K562 (cell line): Measurements from ENCODE around the gene CAST. TPM values are rescaled to one million over a fixed set of nuclear protein-coding genes. Genes with fewer than 3 reads are reported as not detected.
A peak's percentile ranks its signal among the peaks of the same experiment; 100 is the strongest.

Experiments
- BRD9 ChIP-seq: fragments of 450-650 bp; IDR thresholded peaks from 2 replicates; pipeline ENCODE4 v1.6.1; 2018; ENCODE audit warnings: low read depth; ENCODE audit not compliant: partially characterized antibody
- CAMTA2 ChIP-seq: fragments of 250-450 bp; sonication (Bioruptor Pico); conservative IDR thresholded peaks from 2 replicates; pipeline ENCODE4 v1.5.1; 2022
- CBX8 ChIP-seq: fragments of 200-600 bp; sonication (generic); IDR thresholded peaks from 2 replicates; pipeline ENCODE4 v1.6.1; 2012; ENCODE audit warnings: borderline replicate concordance, mixed run types, low read depth, mild to moderate bottlenecking, moderate library complexity, mixed read lengths, low read length, control low read depth, inconsistent platforms; ENCODE audit not compliant: poor library complexity, severe bottlenecking; ENCODE audit errors: extremely low read depth
- HMGN3 ChIP-seq: IDR thresholded peaks from 2 replicates; pipeline ENCODE4 v1.6.1; 2011; ENCODE audit warnings: borderline replicate concordance, low read depth, mild to moderate bottlenecking, mixed read lengths, low read length; ENCODE audit not compliant: insufficient read length; ENCODE audit errors: extremely low read depth
- HNRNPUL1 ChIP-seq: fragments of 200-400 bp; formaldehyde crosslinking; IDR thresholded peaks from 2 replicates; pipeline ENCODE4 v1.6.1; 2017; ENCODE audit warnings: low read length
- KLF10 ChIP-seq: fragments of 250-450 bp; sonication (Bioruptor Pico); IDR thresholded peaks from 2 replicates; pipeline ENCODE4 v1.6.1; 2021; ENCODE audit warnings: matching md5 sums
- NFIC ChIP-seq: fragments of 450-650 bp; IDR thresholded peaks from 2 replicates; pipeline ENCODE4 v1.6.1; 2017; ENCODE audit warnings: mild to moderate bottlenecking, inconsistent platforms
- NONO ChIP-seq, 2 experiments: fragments of 200-400 bp in 1 of 2; fragments of 450-650 bp in 1 of 2; formaldehyde crosslinking in 1 of 2; IDR thresholded peaks; 2 replicates each; pipeline ENCODE4 v1.6.1; 2017; ENCODE audit warnings: low read depth in 2 of 2, mild to moderate bottlenecking in 2 of 2, moderate library complexity in 2 of 2, low read length in 1 of 2
- POLR2AphosphoS5 ChIP-seq: IDR thresholded peaks from 2 replicates; pipeline ENCODE4 v1.6.1; 2011; ENCODE audit warnings: mild to moderate bottlenecking, low read depth, low read length, moderate library complexity; ENCODE audit not compliant: control insufficient read depth, insufficient read depth
- RAD21 ChIP-seq, 2 experiments: fragments of 250-450 bp in 1 of 2; fragments of 450-650 bp in 1 of 2; sonication (Bioruptor Pico) in 1 of 2; formaldehyde crosslinking in 1 of 2; IDR thresholded peaks in 1 of 2; conservative IDR thresholded peaks in 1 of 2; 2 replicates each; pipeline versions ENCODE4 v1.4.0 to v1.8.0; 2020 to 2022; ENCODE audit warnings: mild to moderate bottlenecking in 2 of 2, moderate library complexity in 1 of 2
- RB1 ChIP-seq: fragments of 450-650 bp; IDR thresholded peaks from 2 replicates; pipeline ENCODE4 v1.6.1; 2017; ENCODE audit warnings: low read depth, mild to moderate bottlenecking
- SAFB ChIP-seq: fragments of 200-400 bp; formaldehyde crosslinking; IDR thresholded peaks from 2 replicates; pipeline ENCODE4 v1.6.1; 2017; ENCODE audit warnings: low read depth, low read length, borderline replicate concordance
- SMAD2 ChIP-seq: fragments of 150-350 bp; IDR thresholded peaks from 2 replicates; pipeline ENCODE4 v1.6.1; 2014; ENCODE audit warnings: low read depth, mild to moderate bottlenecking, low read length
- SMARCE1 ChIP-seq: fragments of 450-650 bp; IDR thresholded peaks from 2 replicates; pipeline ENCODE4 v1.7.1; 2016; ENCODE audit warnings: mild to moderate bottlenecking
- TARDBP ChIP-seq: fragments of 450-650 bp; IDR thresholded peaks from 2 replicates; pipeline ENCODE4 v1.6.1; 2016
- ZBTB1 ChIP-seq: sonication (generic); formaldehyde crosslinking; IDR thresholded peaks from 2 replicates; pipeline ENCODE4 v1.8.1; 2023; ENCODE audit warnings: missing genetic modification reagents, low read depth, mild to moderate bottlenecking, borderline replicate concordance
- ZNF140 ChIP-seq: fragments of 250-450 bp; sonication (Bioruptor Pico); IDR thresholded peaks from 2 replicates; pipeline ENCODE4 v1.8.0; 2021; ENCODE audit warnings: moderate library complexity, mild to moderate bottlenecking, inconsistent platforms
- ZNF274 ChIP-seq: IDR thresholded peaks from 2 replicates; pipeline ENCODE4 v1.6.1; 2011; ENCODE audit warnings: low read depth, mild to moderate bottlenecking, low read length, moderate library complexity, borderline replicate concordance
- polyA plus RNA-seq, 8 experiments: library from polyadenylated mRNA; depleted of rRNA in 4 of 8; stranded (reverse) in 5 of 8; unstranded in 3 of 8; fragments of >200 nt; fragmentation: Nextera tagmentation in 2 of 8; fragmentation: Illumina TruSeq in 1 of 8; extraction: Ambion mirVana in 2 of 8; extraction: Trizol in 1 of 8; gene quantifications; 2 replicates each; pipeline versions ENCODE4 v1.2.1 to v1.2.3, GENCODE V29; 2011 to 2014; ENCODE audit warnings: inconsistent platforms in 1 of 8, missing spikeins in 1 of 8
- total RNA-seq, 7 experiments: library from RNA; depleted of rRNA in 6 of 7; stranded (reverse); fragments of >200 nt in 6 of 7; fragmentation: Illumina TruSeq in 2 of 7; extraction: Trizol in 2 of 7; gene quantifications; 2 replicates each; pipeline versions ENCODE4 v1.2.1 to v1.2.3, GENCODE V29; 2011 to 2021; ENCODE audit warnings: low replicate concordance in 1 of 7
- TF ChIP-seq, protein P1 (sequence below): sonication (generic); formaldehyde crosslinking; IDR thresholded peaks from 2 replicates; pipeline ENCODE4 v1.8.1; 2022; ENCODE audit warnings: missing genetic modification reagents
- TF ChIP-seq, protein P2 (sequence below): sonication (generic); formaldehyde crosslinking; IDR thresholded peaks from 2 replicates; pipeline ENCODE4 v1.8.0; 2022; ENCODE audit warnings: missing genetic modification reagents, mild to moderate bottlenecking, moderate library complexity, borderline replicate concordance
- TF ChIP-seq, protein P3 (sequence below): fragments of 450-650 bp; formaldehyde crosslinking; IDR thresholded peaks from 2 replicates; pipeline ENCODE4 v1.4.0; 2022; ENCODE audit warnings: missing genetic modification characterization
- TF ChIP-seq, protein P4 (sequence below): IDR thresholded peaks from 2 replicates; pipeline ENCODE4 v1.6.1; 2011; ENCODE audit warnings: borderline replicate concordance, low read depth, mild to moderate bottlenecking, moderate library complexity, low read length; ENCODE audit not compliant: insufficient read depth, poor library complexity, severe bottlenecking

CAST gene
- total and polyA plus RNA-seq, 9 of the 15 experiments (the other 6 are each of a cell fraction or from before 2014, with no cell fraction given): 55.5 to 136 (median 86.1) TPM

DNA sequence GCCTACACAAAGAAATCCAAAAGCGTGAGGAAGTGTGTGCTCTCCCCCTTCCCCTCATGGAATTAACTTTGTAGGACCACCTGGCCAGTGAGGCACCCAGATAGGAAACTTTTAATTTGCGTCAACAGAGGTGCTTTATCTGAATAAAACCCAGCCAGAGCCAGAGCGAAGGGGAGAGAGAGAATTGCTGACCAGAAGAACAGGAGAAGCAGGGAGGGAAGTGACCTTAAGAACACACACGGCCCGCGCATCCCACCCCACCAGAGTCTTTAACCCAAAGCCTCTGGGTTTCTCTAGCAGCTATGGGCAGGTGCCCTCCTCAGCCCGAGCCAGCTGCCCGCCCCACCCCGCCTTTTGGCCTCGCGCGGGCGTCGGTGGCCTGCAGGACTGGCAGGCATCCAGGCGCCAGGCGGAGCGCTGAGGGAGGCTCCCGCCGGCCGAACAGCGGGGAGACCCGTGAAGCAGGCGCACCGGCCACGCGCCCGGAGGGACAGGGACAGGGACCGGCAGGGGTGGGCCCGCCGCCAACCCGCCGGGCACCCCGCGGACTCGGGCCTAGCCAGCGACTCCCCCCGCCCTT, 145.0 kb downstream of the CAST start (continued):
- TF ChIP-seq, protein P1, sequence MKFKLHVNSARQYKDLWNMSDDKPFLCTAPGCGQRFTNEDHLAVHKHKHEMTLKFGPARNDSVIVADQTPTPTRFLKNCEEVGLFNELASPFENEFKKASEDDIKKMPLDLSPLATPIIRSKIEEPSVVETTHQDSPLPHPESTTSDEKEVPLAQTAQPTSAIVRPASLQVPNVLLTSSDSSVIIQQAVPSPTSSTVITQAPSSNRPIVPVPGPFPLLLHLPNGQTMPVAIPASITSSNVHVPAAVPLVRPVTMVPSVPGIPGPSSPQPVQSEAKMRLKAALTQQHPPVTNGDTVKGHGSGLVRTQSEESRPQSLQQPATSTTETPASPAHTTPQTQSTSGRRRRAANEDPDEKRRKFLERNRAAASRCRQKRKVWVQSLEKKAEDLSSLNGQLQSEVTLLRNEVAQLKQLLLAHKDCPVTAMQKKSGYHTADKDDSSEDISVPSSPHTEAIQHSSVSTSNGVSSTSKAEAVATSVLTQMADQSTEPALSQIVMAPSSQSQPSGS (CRISPR knock-in tag): 0 out of 2 replicates have a peak, but pooled peaks have one; percentile 32
- peak; percentile 91 for TF ChIP-seq NFIC
- no peak for TF ChIP-seq ZNF274
- TF ChIP-seq TARDBP: no peak
- peak; percentile 27; the same call in 1 of the 2 replicates for TF ChIP-seq RB1
- TF ChIP-seq SMARCE1: 0 out of 2 replicates have a peak, but pooled peaks have one; percentile 15
- TF ChIP-seq ZNF140 (CRISPR knock-in tag): no peak
- TF ChIP-seq HNRNPUL1: no peak
- TF ChIP-seq, protein P2, sequence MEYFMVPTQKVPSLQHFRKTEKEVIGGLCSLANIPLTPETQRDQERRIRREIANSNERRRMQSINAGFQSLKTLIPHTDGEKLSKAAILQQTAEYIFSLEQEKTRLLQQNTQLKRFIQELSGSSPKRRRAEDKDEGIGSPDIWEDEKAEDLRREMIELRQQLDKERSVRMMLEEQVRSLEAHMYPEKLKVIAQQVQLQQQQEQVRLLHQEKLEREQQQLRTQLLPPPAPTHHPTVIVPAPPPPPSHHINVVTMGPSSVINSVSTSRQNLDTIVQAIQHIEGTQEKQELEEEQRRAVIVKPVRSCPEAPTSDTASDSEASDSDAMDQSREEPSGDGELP (CRISPR knock-in tag): peak; percentile 55
- TF ChIP-seq CBX8: no peak
- TF ChIP-seq CAMTA2: no peak
- TF ChIP-seq ZBTB1 (CRISPR knock-in tag): no peak
- peak; percentile 37; the same call in 1 of the 2 replicates for TF ChIP-seq POLR2AphosphoS5
- TF ChIP-seq BRD9: no peak
- TF ChIP-seq KLF10 (CRISPR knock-in tag): no peak
- 0 out of 2 replicates have a peak, but pooled peaks have one; percentile 40 for TF ChIP-seq SAFB
- TF ChIP-seq, protein P3, sequence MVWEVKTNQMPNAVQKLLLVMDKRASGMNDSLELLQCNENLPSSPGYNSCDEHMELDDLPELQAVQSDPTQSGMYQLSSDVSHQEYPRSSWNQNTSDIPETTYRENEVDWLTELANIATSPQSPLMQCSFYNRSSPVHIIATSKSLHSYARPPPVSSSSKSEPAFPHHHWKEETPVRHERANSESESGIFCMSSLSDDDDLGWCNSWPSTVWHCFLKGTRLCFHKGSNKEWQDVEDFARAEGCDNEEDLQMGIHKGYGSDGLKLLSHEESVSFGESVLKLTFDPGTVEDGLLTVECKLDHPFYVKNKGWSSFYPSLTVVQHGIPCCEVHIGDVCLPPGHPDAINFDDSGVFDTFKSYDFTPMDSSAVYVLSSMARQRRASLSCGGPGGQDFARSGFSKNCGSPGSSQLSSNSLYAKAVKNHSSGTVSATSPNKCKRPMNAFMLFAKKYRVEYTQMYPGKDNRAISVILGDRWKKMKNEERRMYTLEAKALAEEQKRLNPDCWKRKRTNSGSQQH (CRISPR knock-in tag): no peak
- TF ChIP-seq SMAD2: no peak
- TF ChIP-seq, protein P4, sequence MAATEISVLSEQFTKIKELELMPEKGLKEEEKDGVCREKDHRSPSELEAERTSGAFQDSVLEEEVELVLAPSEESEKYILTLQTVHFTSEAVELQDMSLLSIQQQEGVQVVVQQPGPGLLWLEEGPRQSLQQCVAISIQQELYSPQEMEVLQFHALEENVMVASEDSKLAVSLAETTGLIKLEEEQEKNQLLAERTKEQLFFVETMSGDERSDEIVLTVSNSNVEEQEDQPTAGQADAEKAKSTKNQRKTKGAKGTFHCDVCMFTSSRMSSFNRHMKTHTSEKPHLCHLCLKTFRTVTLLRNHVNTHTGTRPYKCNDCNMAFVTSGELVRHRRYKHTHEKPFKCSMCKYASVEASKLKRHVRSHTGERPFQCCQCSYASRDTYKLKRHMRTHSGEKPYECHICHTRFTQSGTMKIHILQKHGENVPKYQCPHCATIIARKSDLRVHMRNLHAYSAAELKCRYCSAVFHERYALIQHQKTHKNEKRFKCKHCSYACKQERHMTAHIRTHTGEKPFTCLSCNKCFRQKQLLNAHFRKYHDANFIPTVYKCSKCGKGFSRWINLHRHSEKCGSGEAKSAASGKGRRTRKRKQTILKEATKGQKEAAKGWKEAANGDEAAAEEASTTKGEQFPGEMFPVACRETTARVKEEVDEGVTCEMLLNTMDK: no peak
- no peak for TF ChIP-seq RAD21 (CRISPR knock-in tag; conservative IDR thresholded peaks at IDR 0.05 in 1 of 2, IDR thresholded peaks at IDR 0.05 in 1 of 2)
- TF ChIP-seq HMGN3: peak; percentile 64
- TF ChIP-seq NONO (IDR thresholded peaks at IDR 0.05; ENCODE audit: low read depth in 2 of 2, low read length in 1 of 2): peak; percentile 32 to 80; a peak in 3 of 4 replicates
